H9 (cell line): Measurements from ENCODE around the gene MALRD1. TPM values are rescaled to one million over a fixed set of nuclear protein-coding genes. Genes with fewer than 3 reads are reported as not detected.

Source experiments
- DNase-seq: peaks from one replicate; pipeline ENCODE4 v3.0.0-alpha.2; 2017
- H2AFZ ChIP-seq: one replicate; pipeline ENCODE4 v1.6.1; 2013; ENCODE audit warnings: mild to moderate bottlenecking, low read length, control low read depth, moderate library complexity
- H2AK5ac ChIP-seq: 2 replicates; pipeline ENCODE4 v1.6.1; 2013; ENCODE audit warnings: low read length, control low read depth, mixed read lengths; ENCODE audit not compliant: insufficient read length
- H2BK120ac ChIP-seq: one replicate; pipeline ENCODE4 v1.6.1; 2013; ENCODE audit warnings: low read depth, mild to moderate bottlenecking, low read length, control low read depth, inconsistent platforms; ENCODE audit not compliant: poor library complexity, severe bottlenecking
- H2BK12ac ChIP-seq: 2 replicates; pipeline ENCODE4 v1.6.1; 2013; ENCODE audit warnings: low read length, control low read depth, mixed read lengths, low read depth; ENCODE audit not compliant: insufficient read length
- H2BK15ac ChIP-seq: 2 replicates; pipeline ENCODE4 v1.6.1; 2013; ENCODE audit warnings: low read depth, low read length, control low read depth
- H2BK20ac ChIP-seq: one replicate; pipeline ENCODE4 v1.6.1; 2013; ENCODE audit warnings: low read depth, mild to moderate bottlenecking, low read length, control low read depth, inconsistent platforms; ENCODE audit not compliant: poor library complexity, severe bottlenecking
- H2BK5ac ChIP-seq: 2 replicates; pipeline ENCODE4 v1.6.1; 2013; ENCODE audit warnings: low read length, control low read depth, mixed read lengths; ENCODE audit not compliant: insufficient read length
- H3K14ac ChIP-seq: 2 replicates; pipeline ENCODE4 v1.6.1; 2013; ENCODE audit warnings: low read length, control low read depth; ENCODE audit not compliant: insufficient read depth
- H3K18ac ChIP-seq: 2 replicates; pipeline ENCODE4 v1.6.1; 2013; ENCODE audit warnings: low read depth, mild to moderate bottlenecking, mixed read lengths, low read length, control low read depth; ENCODE audit not compliant: insufficient read length
- H3K23ac ChIP-seq: 2 replicates; pipeline ENCODE4 v1.6.1; 2013; ENCODE audit warnings: low read length, control low read depth, mixed read lengths, low read depth; ENCODE audit not compliant: insufficient read length
- H3K23me2 ChIP-seq: 2 replicates; pipeline ENCODE4 v1.6.1; 2013; ENCODE audit warnings: low read depth, mild to moderate bottlenecking, mixed read lengths, low read length, control low read depth; ENCODE audit not compliant: insufficient read length, poor library complexity, severe bottlenecking
- H3K27ac ChIP-seq: 2 replicates; pipeline ENCODE4 v1.5.1; 2013; ENCODE audit warnings: low read length, control low read depth, mixed read lengths, low read depth; ENCODE audit not compliant: insufficient read length
- H3K27me3 ChIP-seq: 2 replicates; pipeline ENCODE4 v1.6.1; 2013; ENCODE audit warnings: low read length, control low read depth, inconsistent platforms; ENCODE audit not compliant: insufficient read depth
- H3K4ac ChIP-seq: 2 replicates; pipeline ENCODE4 v1.6.1; 2013; ENCODE audit warnings: low read depth, mild to moderate bottlenecking, control low read depth, inconsistent platforms, low read length, moderate library complexity
- H3K4me1 ChIP-seq: 2 replicates; pipeline ENCODE4 v1.6.1; 2013; ENCODE audit warnings: low read length, control low read depth, inconsistent platforms; ENCODE audit not compliant: insufficient read depth
- H3K4me2 ChIP-seq: 2 replicates; pipeline ENCODE4 v1.6.1; 2013; ENCODE audit warnings: low read length, control low read depth, mixed read lengths; ENCODE audit not compliant: insufficient read length, insufficient read depth
- H3K56ac ChIP-seq: 2 replicates; pipeline ENCODE4 v1.6.1; 2013; ENCODE audit warnings: low read depth, mild to moderate bottlenecking, mixed read lengths, low read length, control low read depth; ENCODE audit not compliant: insufficient read length
- H3K79me1 ChIP-seq: 2 replicates; pipeline ENCODE4 v1.6.1; 2013; ENCODE audit warnings: low read depth, mild to moderate bottlenecking, moderate library complexity, low read length, control low read depth, inconsistent platforms; ENCODE audit not compliant: insufficient read depth, poor library complexity, severe bottlenecking
- H3K79me2 ChIP-seq: 2 replicates; pipeline ENCODE4 v1.6.1; 2013; ENCODE audit warnings: low read length, control low read depth, inconsistent platforms; ENCODE audit not compliant: insufficient read depth
- H3K9ac ChIP-seq: 2 replicates; pipeline ENCODE4 v1.6.1; 2013; ENCODE audit warnings: low read length, control low read depth, mixed read lengths; ENCODE audit not compliant: insufficient read length; ENCODE audit errors: extremely low read depth
- H3K9me3 ChIP-seq: one replicate; pipeline ENCODE4 v1.6.1; 2013; ENCODE audit warnings: low read depth, low read length, inconsistent platforms; ENCODE audit not compliant: control insufficient read depth
- H3T11ph ChIP-seq: one replicate; pipeline ENCODE4 v1.6.1; 2013; ENCODE audit warnings: mild to moderate bottlenecking, low read length, control low read depth, inconsistent platforms
- H4K20me1 ChIP-seq: one replicate; pipeline ENCODE4 v1.6.1; 2013; ENCODE audit not compliant: control insufficient read depth, insufficient read length, insufficient read depth
- H4K5ac ChIP-seq: 2 replicates; pipeline ENCODE4 v1.6.1; 2013; ENCODE audit warnings: low read depth, mild to moderate bottlenecking, mixed read lengths, low read length, control low read depth; ENCODE audit not compliant: insufficient read length
- H4K8ac ChIP-seq: replicated peaks from 2 replicates; pipeline ENCODE4 v1.6.1; 2013; ENCODE audit warnings: low read length, control low read depth, mixed read lengths, low read depth; ENCODE audit not compliant: insufficient read length
- H4K91ac ChIP-seq: 2 replicates; pipeline ENCODE4 v1.6.1; 2013; ENCODE audit warnings: low read depth, mild to moderate bottlenecking, moderate library complexity, mixed read lengths, low read length, control low read depth; ENCODE audit not compliant: insufficient read length
- H3K27ac Mint-ChIP-seq, 3 experiments: 2 replicates in 2 of 3; 3 replicates in 1 of 3; pipeline ENCODE4 v1.8.0; 2020 to 2021; ENCODE audit warnings: mixed read lengths in 3 of 3, mild to moderate bottlenecking in 1 of 3, moderate library complexity in 1 of 3
- H3K27me3 Mint-ChIP-seq: 2 replicates; pipeline ENCODE4 v1.8.0; 2021; ENCODE audit warnings: low read depth, mild to moderate bottlenecking, moderate library complexity, mixed read lengths
- H3K36me3 Mint-ChIP-seq, 3 experiments: 2 replicates in 2 of 3; 3 replicates in 1 of 3; pipeline ENCODE4 v1.8.0; 2020 to 2021; ENCODE audit warnings: low read depth in 3 of 3, mixed read lengths in 3 of 3; ENCODE audit not compliant: insufficient read depth in 1 of 3
- H3K4me1 Mint-ChIP-seq, 2 experiments: 2 replicates each; pipeline ENCODE4 v1.8.0; 2020; ENCODE audit warnings: mixed read lengths in 2 of 2
- H3K4me3 Mint-ChIP-seq, 2 experiments: 2 replicates in 1 of 2; 3 replicates in 1 of 2; pipeline ENCODE4 v1.8.0; 2020 to 2021; ENCODE audit warnings: mild to moderate bottlenecking in 2 of 2, mixed read lengths in 2 of 2, moderate library complexity in 1 of 2
- H3K9me3 Mint-ChIP-seq, 2 experiments: 2 replicates in 1 of 2; 3 replicates in 1 of 2; pipeline ENCODE4 v1.8.0; 2020; ENCODE audit warnings: mild to moderate bottlenecking in 2 of 2, mixed read lengths in 2 of 2, moderate library complexity in 1 of 2
- WGBS: extraction: QIAGEN DNeasy Blood & Tissue Kit; methylation state at CpG from one replicate; pipeline ENCODE4 v1.1.7; 2013; ENCODE audit warnings: missing lambda C conversion rate, low lambda C conversion rate, mixed read lengths; ENCODE audit not compliant: insufficient read length; ENCODE audit errors: extremely low coverage; 5-methylcytosine and 5-hydroxymethylcytosine counted together
- total RNA-seq: library from RNA; stranded (reverse); gene quantifications from 2 replicates; pipeline ENCODE4 v1.2.1, GENCODE V29; 2021
- TF ChIP-seq, protein P1 (sequence below): fragments of 200-600 bp; sonication (generic); conservative IDR thresholded peaks from 3 replicates; pipeline ENCODE4 v1.8.0; 2021; ENCODE audit warnings: antibody characterized with exemption, mild to moderate bottlenecking

Gene MALRD1
- total RNA-seq, 1 experiment from 2014 or later, result 0.20 TPM

DNA sequence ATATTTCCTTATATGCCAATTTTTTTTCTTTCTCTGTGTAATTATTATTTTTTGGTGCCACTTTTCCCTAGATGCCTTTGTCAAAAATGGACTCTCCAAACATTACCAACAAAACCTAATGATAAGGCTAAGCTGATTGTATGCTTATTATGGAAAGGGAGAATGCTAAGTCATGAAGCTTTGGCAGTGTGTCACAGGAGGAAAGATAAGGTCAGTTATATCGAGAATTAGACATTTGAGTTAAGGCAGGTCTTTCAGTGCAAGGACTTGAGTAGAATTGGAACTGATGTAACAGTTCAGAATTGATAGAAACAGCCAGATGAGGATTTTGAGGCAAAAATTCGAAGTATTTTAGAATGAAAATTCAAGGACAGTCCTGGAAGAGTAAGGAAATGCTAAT lies 16.8 kb upstream of the MALRD1 start:
- Mint-ChIP-seq H3K4me3 (no peak overlapping the region), H3K9me3 (no peaks in the 10 kb centered on the region; a peak in 1 of 5 replicates), H3K27me3 (no peaks in the 10 kb centered on the region), H3K36me3 (no peaks in the 10 kb centered on the region), H3K4me1 (no peaks in the 10 kb centered on the region), H3K27ac (no peak overlapping the region)
- Histone ChIP-seq H2BK20ac (no peak overlapping the region), H3K79me2 (no peaks in the 10 kb centered on the region), H3K27ac (no peak overlapping the region), H2AFZ (no peak overlapping the region), H3T11ph (no peak overlapping the region), H3K56ac (no peak overlapping the region), H3K23ac (no peak overlapping the region), H3K79me1 (no peaks in the 10 kb centered on the region), H3K18ac (no peak overlapping the region), H3K14ac (no peak overlapping the region), H2BK15ac (no peak overlapping the region), H3K4ac (no peak overlapping the region), H3K9me3 (no peaks in the 10 kb centered on the region), H3K9ac (no peak overlapping the region), H4K8ac (no peak overlapping the region), H3K4me1 (no peaks in the 10 kb centered on the region), H2AK5ac (no peak overlapping the region), H2BK5ac (no peak overlapping the region), H3K27me3 (no peaks in the 10 kb centered on the region), H4K5ac (no peak overlapping the region), H2BK12ac (no peak overlapping the region), H4K20me1 (no peaks in the 10 kb centered on the region), H2BK120ac (no peak overlapping the region), H4K91ac (no peak overlapping the region), H3K4me2 (no peak overlapping the region), H3K23me2 (no peaks in the 10 kb centered on the region)
- no peak for DNase-seq
- TF ChIP-seq, protein P1, sequence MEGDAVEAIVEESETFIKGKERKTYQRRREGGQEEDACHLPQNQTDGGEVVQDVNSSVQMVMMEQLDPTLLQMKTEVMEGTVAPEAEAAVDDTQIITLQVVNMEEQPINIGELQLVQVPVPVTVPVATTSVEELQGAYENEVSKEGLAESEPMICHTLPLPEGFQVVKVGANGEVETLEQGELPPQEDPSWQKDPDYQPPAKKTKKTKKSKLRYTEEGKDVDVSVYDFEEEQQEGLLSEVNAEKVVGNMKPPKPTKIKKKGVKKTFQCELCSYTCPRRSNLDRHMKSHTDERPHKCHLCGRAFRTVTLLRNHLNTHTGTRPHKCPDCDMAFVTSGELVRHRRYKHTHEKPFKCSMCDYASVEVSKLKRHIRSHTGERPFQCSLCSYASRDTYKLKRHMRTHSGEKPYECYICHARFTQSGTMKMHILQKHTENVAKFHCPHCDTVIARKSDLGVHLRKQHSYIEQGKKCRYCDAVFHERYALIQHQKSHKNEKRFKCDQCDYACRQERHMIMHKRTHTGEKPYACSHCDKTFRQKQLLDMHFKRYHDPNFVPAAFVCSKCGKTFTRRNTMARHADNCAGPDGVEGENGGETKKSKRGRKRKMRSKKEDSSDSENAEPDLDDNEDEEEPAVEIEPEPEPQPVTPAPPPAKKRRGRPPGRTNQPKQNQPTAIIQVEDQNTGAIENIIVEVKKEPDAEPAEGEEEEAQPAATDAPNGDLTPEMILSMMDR, result no peak
- WGBS, result no CpG with 5 or more reads among the region's 2 CpGs
